Fibroblast of skin of scalp (primary cell): ENCODE results near the gene NOG.

ENCODE experiments used
- DNase-seq: peaks from one replicate; pipeline ENCODE4 v3.0.0-alpha.2; 2013

The NOG gene

DNA sequence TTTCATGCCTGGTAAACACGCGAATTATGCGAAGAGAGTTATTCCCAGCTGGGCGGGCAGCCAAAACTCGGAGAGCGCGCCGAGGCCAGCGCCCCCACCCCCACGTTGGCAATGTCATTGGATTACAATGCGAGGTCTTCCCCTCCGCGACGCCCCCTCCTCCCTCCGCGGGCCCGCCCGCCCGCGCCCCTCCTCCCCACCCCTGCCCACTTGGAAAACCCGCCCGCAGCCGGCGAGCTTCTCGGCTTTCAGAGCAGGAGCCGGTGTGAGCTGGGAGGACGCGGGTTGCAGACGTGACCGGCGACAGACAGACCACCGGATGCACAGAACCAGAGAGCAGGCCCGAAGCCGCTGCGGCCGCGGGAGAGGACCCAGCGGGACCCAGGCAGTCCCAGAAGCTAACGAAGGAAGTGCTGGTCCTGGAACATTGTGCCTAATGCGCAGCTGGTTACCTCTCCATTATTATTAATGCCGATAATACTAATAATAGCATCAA, 4.0 kb downstream of the NOG start:
- peak; percentile 78 for DNase-seq

- DNase-seq: peak; percentile 88
Measured at GRCh38 chr17:56598466-56598865, 5.0 kb downstream of the NOG start.

- DNase-seq: no peak
Measured at GRCh38 chr17:56599088-56599487, 5.6 kb downstream of the NOG start.

DNA sequence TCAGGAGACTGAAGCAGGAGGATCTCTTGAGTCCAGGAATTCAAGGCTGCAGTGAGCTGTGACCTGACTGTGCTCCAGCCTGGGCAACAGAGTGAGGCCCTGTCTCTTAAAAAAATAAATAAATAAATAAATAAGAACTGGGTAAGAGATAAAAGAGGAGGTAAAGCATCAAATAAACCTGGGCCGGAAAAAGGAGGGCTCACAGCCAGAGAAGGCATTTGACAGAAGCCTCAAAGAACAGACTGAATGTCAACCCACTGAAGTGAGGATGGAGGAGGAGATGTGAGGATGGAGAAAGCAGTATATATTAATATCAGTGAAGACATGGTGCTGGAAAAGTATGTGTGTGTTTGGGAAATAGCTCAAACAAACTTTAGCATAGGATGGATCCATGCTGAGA, 6.1 kb downstream of the NOG start:
- DNase-seq: no peak

- DNase-seq: no peak
Measured at GRCh38 chr17:56600256-56600655, 6.8 kb downstream of the NOG start.

DNA sequence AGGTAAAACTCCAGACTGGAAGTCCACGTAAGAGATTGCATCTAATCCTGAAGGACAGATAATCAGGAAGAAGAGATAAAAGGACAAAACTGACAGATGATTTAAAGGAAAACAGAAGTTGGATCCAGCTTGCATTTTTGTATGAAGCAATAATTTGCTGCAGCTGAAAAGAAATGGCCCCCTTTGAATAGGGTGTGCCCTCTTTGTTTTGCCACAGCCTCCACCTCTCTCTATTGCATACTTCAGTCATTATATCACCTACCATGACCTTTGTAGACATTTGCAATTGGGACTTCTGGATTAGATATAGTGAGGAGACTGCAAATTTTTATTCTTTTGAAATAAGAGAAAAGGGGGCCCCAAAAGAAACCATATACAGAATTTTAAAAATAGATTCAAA, 8.1 kb downstream of the NOG start:
- DNase-seq: peak; percentile 11

- DNase-seq: no peak
Measured at GRCh38 chr17:56602292-56603130, 9.0 kb downstream of the NOG start.

- DNase-seq: no peak
Measured at GRCh38 chr17:56603486-56604238, 10.2 kb downstream of the NOG start.

GRCh38 chr17:56604691-56605290, 11.3 kb downstream of the NOG start:
- DNase-seq: peak; percentile 70

DNA sequence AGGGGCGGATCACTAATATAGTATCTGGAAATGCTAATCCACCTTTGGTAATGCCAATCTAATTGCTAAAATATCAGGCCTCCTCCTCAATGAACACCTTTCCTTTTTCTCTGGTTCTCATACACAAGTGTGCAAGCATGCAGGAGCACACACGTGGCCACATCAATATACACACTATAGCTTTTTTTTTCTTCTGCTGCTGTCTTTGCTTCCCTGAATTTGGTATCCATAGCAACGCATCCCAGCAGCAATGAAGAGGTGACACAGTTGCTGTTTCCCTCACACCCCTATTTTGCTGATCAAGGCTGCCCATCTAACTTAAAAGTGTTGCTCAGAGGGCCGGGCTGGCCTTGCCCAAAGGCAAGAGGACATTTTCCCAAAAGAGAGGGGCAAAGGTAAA, 15.4 kb downstream of the NOG start:
- no peak for DNase-seq

DNA sequence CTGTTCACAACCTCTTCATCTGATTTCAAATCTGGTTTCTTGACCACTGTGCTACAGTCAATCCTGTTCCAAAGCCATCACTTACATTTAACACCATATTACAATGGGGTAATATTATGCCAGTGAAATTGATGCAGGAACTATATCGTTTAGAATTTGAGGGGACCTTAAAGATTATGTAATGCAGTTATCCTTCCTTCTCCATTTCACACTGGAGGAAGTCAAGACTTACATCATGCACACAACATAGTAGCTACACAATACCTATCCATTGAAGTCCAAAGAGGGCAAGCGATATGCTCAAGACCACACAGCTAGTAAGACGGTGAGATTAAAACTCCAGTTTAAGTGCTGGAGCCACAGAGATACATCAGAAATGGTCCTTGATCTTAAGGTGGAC, 16.8 kb downstream of the NOG start:
- DNase-seq: no peak

GRCh38 chr17:56613131-56613530, 19.6 kb downstream of the NOG start:
- no peak for DNase-seq

- no peak for DNase-seq
Measured at GRCh38 chr17:56614522-56614921, 21.0 kb downstream of the NOG start.

GRCh38 chr17:56616239-56616638, 22.7 kb downstream of the NOG start:
- no peak for DNase-seq

DNA sequence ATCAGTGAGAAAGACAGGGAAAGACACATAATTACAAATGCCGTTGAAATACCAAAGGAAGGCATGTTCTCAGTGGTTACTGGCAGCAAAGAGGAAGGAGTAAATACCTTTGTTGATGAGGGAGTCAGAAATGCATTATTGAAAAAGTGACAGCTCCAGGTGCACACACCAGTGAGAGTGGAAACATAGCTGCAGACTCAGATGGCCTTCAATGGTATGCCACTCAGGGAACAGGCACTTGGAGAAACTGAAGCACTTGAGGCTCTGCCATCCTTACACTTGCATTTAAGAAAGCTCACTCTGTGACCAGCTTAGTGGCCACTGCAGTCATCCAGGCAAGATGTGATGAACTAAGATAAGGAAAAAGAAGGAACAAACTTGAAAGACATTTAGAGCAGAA, 29.9 kb downstream of the NOG start:
- no peak for DNase-seq

GRCh38 chr17:56624309-56624708, 30.8 kb downstream of the NOG start:
- no peak for DNase-seq

- no peak for DNase-seq
Measured at GRCh38 chr17:56624912-56625311, 31.4 kb downstream of the NOG start.

- DNase-seq: peak; percentile 66
Measured at GRCh38 chr17:56629531-56630075, 36.1 kb downstream of the NOG start.

- DNase-seq: no peak
Measured at GRCh38 chr17:56630202-56630601, 36.7 kb downstream of the NOG start.

DNA sequence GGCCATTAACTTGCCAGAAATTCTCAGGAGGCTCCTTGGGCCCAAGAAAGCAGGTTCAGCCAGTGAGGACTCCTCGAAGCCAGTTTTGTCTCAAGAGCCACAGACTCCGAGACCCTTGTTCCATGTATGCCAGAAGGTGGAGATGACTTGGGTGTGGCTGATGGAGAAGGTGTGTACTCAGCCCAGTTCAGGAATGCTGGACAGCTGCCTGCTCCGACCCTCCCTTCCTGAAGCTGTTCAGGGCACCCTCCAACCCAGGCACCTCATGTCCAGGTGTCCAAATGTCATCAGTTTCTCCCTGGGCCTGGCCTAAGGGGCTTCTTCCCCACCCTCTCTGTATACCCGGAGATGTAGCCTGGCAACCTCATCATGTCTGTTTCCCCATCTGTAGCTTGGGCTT, 40.2 kb downstream of the NOG start:
- DNase-seq: no peak

DNA sequence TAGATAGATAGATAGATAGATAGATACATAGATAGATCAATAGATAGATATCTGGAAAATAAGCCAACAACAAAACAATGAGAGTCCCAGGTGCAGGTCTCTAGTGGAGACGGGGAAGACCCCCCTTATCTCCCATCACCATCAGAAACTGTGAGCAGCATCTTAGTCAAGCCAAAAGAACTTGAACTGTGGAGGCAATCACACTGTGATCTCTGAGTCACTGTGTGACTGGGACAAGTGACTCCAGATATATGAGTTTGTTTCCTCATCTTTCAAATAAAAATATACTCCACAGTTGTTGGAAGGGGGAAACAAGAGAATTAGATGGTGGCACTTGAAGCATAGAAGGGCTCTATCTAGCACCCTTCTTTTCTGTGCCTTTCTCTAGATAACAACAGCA, 42.1 kb downstream of the NOG start:
- no peak for DNase-seq

DNA sequence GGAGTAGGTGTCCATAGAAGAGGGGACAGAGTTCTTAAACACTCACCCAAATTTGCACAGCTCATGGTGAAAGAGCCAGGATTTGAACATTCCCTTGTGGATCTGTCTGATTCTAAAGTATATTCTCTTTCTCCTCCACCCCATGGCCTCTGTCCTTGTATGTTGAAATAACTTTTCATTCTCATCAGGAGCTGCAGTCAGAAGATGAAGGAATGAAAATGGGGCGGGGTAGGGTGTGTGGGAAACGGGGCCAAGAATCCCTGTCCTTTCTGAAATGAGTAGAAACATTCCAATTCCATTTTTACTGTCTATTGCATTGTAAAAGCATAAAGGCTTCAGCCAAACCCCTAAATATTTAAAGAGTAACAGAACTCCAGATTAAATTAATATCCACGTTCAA, 42.8 kb downstream of the NOG start:
- peak; percentile 69 for DNase-seq

DNA sequence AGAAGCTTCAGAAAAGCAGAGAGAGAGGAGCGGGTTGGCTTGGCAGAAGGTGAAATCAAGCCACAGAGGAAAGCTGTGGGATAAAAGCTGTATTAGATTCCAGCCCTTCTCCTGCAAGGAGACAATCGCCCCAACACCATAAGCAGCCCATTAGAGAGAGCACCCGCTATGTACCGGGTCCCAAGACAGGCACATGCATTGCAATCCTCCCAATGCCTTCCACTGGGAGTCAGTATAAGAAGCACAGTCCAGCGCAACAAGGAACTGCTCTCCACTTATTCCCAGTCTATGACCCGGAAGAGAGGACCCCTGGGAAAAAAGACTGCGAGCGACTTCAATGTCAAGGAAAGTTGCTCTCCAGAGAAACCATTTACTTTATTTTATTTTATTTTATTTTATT, 43.8 kb downstream of the NOG start:
- DNase-seq: no peak
